Nephron progenitor cell (in vitro differentiated cells): Measurements from ENCODE around the gene LIPI.

ENCODE experiments used
- DNase-seq: peaks from one replicate; pipeline ENCODE4 v3.0.0; 2021
- H3K27ac Mint-ChIP-seq: 2 replicates; pipeline ENCODE4 v1.8.0; 2021; ENCODE audit warnings: mild to moderate bottlenecking, moderate library complexity, mixed read lengths
- H3K27me3 Mint-ChIP-seq: 2 replicates; pipeline ENCODE4 v1.8.0; 2021; ENCODE audit warnings: mild to moderate bottlenecking, low read depth, mixed read lengths; ENCODE audit not compliant: poor library complexity
- H3K36me3 Mint-ChIP-seq: 2 replicates; pipeline ENCODE4 v1.8.0; 2021; ENCODE audit warnings: low read depth, mixed read lengths
- H3K4me1 Mint-ChIP-seq: 2 replicates; pipeline ENCODE4 v1.8.0; 2021; ENCODE audit warnings: mixed read lengths
- H3K4me3 Mint-ChIP-seq: 2 replicates; pipeline ENCODE4 v1.8.0; 2021; ENCODE audit warnings: mild to moderate bottlenecking, moderate library complexity, mixed read lengths
- H3K9me3 Mint-ChIP-seq: 2 replicates; pipeline ENCODE4 v1.8.0; 2021; ENCODE audit warnings: mild to moderate bottlenecking, moderate library complexity, mixed read lengths
- TF ChIP-seq, protein P1 (sequence below): fragments of 200-600 bp; sonication (generic); IDR thresholded peaks from 2 replicates; pipeline ENCODE4 v1.5.0; 2021; ENCODE audit warnings: antibody characterized with exemption

LIPI gene

DNA sequence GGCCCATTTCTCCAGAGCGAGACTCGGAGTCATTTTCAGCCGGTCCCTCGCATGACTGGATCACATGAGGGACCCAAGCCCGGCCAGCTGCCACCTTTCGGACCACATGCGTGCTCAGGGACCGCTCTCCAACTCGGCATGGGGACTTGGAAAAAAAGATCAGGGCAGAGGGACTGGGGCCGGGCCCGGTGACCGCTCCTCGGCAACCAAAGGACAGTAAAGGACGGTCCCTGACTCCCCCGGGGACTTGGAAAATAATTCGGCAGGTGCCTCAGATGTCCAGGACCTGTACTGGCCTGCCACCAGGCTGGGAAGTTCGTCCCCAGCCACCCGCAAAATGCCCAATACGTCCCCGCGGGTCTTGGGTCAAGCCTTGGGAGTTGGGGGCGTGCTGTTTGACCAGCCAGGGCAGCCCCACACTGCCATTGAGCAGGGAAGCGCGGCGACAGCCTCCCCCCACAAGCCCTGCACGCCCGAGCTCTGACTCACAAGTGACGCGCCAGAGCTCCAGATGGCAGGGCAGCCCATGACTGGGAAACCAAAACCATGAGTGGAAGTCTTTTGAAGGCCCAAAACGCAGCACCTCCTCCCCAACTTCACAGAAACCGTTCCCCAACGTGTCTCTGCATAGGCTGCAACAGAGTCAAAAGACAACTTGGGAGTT lies 134.5 kb downstream of the LIPI start:
- H3K36me3 Mint-ChIP-seq, result peaks cover 60% of the 10 kb centered on the region
- H3K4me3 Mint-ChIP-seq, result no peak overlapping the region
- H3K27me3 Mint-ChIP-seq, result no peaks in the 10 kb centered on the region
- DNase-seq, result no peak
- peaks cover 74% of the 10 kb centered on the region for H3K9me3 Mint-ChIP-seq
- no peaks in the 10 kb centered on the region for H3K4me1 Mint-ChIP-seq
- TF ChIP-seq, protein P1, sequence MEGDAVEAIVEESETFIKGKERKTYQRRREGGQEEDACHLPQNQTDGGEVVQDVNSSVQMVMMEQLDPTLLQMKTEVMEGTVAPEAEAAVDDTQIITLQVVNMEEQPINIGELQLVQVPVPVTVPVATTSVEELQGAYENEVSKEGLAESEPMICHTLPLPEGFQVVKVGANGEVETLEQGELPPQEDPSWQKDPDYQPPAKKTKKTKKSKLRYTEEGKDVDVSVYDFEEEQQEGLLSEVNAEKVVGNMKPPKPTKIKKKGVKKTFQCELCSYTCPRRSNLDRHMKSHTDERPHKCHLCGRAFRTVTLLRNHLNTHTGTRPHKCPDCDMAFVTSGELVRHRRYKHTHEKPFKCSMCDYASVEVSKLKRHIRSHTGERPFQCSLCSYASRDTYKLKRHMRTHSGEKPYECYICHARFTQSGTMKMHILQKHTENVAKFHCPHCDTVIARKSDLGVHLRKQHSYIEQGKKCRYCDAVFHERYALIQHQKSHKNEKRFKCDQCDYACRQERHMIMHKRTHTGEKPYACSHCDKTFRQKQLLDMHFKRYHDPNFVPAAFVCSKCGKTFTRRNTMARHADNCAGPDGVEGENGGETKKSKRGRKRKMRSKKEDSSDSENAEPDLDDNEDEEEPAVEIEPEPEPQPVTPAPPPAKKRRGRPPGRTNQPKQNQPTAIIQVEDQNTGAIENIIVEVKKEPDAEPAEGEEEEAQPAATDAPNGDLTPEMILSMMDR, result no peak
- no peak overlapping the region for H3K27ac Mint-ChIP-seq

DNA sequence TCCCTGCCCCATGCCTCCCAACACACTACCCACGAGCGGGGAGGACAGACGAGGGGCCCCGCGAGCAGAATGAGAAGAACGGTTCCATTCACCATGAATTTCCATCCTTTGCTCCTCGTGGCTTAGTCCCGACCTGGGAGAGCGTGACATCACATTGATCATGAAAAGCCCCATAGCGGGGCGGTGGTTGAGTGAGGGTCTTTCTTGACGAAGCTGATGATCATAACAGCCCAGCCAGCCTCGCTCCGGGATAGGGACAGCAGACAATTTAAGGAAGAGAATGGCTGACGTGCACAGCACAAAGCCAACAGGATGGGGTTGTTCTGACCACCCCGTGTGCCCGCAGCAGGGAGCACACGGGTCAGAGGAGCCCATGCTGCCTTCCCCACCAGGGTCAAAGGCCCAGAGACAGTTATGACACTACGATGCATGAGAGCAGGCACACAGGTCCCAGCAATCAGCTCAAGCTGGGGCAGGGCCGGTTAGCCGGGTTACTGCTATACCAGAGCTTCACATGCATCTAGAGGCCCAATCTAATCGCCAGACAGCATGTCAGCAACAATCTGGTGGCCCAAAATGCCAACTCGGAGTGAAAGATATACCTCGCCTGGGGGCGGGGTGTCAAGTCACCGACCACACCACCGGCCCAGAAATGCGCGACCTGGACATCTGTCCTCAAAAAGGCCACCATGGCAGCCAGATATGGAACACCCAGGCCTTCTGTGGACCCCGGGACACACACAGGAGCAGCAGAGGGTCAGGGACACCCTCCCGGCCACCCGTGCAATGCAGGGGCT lies 135.2 kb downstream of the LIPI start:
- H3K9me3 Mint-ChIP-seq, result peaks cover 72% of the 10 kb centered on the region
- H3K27ac Mint-ChIP-seq, result no peak overlapping the region
- peaks cover 57% of the 10 kb centered on the region for H3K36me3 Mint-ChIP-seq
- TF ChIP-seq, protein P1, result no peak
- no peak for DNase-seq
- H3K27me3 Mint-ChIP-seq, result no peaks in the 10 kb centered on the region
- no peak overlapping the region for H3K4me3 Mint-ChIP-seq
- no peaks in the 10 kb centered on the region for H3K4me1 Mint-ChIP-seq

DNA sequence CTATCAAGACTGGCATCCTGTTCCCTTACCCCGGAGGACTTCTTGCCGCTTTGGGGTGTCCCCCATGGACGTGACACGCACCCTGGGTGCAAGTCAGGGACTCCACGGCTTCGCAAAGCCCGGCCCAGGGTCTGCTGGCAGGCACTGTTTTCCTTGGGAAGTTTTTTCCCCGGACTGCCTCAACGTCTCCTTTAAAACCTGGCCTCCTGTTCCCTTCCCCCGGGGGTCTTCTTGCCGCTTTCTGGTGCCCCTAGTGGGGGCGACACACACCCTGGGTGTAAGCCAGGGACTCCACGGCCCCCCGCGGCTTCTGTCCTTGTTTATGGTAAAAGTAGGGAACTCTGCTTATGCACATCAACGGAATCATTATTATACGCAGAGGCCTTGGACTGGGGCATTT lies 136.6 kb downstream of the LIPI start:
- Mint-ChIP-seq H3K9me3 (peaks cover 70% of the 10 kb centered on the region), H3K27ac (no peak overlapping the region), H3K4me3 (no peak overlapping the region), H3K27me3 (no peaks in the 10 kb centered on the region), H3K36me3 (peaks cover 51% of the 10 kb centered on the region), H3K4me1 (no peaks in the 10 kb centered on the region)
- DNase-seq, result no peak
- TF ChIP-seq, protein P1, result no peak

DNA sequence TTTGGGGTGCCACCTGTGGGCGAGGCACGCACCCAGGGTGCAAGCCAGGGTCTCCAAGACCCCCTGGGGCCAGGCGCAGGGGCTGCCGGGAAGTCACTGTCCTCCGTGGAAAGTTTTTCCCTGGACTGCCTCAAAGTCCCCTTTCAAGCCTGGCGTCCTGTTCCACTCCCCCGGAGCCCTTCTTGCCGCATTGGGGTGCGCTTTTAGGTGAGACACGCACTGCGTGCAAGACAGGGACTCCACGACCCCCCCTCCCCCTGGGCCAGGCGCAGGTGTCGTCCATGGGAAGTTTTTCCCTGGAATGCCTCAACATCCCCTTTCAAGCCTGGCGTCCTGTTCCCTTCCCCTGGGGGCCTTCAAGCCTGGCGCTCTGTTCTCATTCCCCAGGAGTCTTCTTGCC lies 137.1 kb downstream of the LIPI start:
- peaks cover 65% of the 10 kb centered on the region for H3K9me3 Mint-ChIP-seq
- H3K27ac Mint-ChIP-seq, result no peak overlapping the region
- DNase-seq, result no peak
- H3K36me3 Mint-ChIP-seq, result peaks cover 46% of the 10 kb centered on the region
- no peaks in the 10 kb centered on the region for H3K27me3 Mint-ChIP-seq
- H3K4me1 Mint-ChIP-seq, result no peaks in the 10 kb centered on the region
- H3K4me3 Mint-ChIP-seq, result no peak overlapping the region
- TF ChIP-seq, protein P1, result no peak

DNA sequence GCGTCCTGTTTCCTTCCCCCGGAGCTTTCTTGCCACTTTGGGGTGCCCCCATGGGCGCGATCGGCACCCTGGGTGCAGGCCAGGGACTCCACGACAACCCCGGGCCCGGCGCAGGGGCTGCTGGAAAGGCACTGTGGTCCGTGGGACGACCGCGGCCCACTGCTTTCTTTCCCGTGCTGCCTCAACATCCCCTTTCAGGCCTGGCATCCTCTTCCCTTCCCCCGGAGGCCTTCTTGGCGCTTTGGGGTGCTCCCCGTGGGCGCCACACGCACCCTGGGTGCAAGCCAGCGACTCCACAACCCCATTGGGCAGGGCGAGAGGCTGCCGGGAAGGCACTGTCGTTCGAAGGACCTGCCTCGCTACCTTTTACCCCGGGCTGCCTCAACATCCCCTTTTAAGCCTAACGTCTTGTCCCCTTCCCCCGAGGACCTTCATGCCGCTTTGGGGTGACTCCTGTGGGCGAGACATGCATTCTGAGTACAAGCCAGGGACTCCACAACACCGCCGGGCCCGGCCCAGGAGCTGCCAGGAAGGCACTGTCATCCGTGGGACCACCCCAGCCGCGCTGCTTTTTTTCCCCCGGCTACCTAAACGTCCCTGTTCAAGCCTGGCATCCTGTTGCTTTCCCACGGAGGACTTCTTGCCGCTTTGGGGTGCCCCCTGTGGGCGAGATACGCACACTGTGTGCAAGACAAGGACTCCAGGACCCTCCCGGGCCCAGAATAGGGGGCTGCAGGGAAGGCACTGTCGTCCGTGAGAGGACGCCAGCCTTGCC lies 137.8 kb downstream of the LIPI start:
- Mint-ChIP-seq H3K27ac (no peak overlapping the region), H3K4me1 (no peaks in the 10 kb centered on the region), H3K36me3 (peaks cover 39% of the 10 kb centered on the region), H3K4me3 (no peak overlapping the region), H3K9me3 (peaks cover 58% of the 10 kb centered on the region), H3K27me3 (no peaks in the 10 kb centered on the region)
- TF ChIP-seq, protein P1, result no peak
- DNase-seq, result no peak
